ENCODE measurements around the gene MYH7.
"Not testable (repeated sequence)": the region's sequence is repeated elsewhere in the genome, so short reads cannot be mapped to it uniquely, and the experiment has no call there.

MYH7 gene

GRCh38 chr14:23406725-23407355, 28.6 kb downstream of the MYH7 start:
- DNase-seq (ENCODE audit: low read depth in 2 of 2): no peak

DNA sequence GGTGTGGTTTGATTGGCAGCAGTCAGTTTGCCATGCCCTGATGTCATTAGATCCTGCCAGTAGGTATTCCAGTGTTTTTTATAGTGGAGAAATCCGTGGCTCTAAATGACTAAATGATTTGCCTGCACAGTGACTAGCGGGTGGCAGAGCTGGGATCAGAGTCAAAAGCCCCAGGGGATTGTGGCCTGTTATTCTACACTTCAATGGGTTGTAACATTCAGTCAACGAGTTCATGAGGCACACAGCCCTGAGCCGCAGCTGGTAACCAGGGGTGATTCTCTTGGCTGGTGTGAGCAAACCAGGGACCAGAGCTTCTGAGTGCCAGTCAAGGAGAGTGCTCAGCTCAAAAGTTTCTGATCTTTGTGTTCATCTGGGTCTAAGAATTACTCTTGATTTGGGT, 29.2 kb downstream of the MYH7 start:
- DNase-seq (ENCODE audit: low read depth in 2 of 2): no peak

DNA sequence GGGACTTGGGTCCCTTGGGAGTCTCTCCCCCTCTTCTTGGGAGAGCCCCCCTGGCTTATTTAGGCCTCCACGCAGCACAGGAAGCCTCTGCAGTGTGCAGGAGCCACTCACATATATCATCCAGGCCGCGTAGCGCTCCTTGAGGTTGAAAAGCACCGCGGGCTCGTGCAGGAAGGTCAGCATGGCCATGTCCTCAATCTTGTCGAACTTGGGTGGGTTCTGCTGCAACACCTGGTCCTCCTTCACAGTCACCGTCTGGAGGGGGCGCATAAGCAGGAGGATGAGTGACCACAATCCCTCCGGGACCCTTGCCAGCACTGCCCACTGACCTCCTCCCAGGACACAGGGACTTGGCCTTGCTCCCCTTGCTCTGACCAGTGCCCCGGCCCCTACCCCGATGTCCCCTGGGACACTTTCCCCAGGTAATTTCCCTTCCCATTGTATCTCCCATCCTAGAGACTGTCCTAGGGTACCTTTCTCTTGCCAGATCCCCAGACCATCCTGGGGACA, 29.9 kb downstream of the MYH7 start:
- DNase-seq (ENCODE audit: low read depth in 2 of 2): no peak

- DNase-seq (ENCODE audit: low read depth in 2 of 2): no peak
Observed at GRCh38 chr14:23405096-23405495, 30.4 kb downstream of the MYH7 start.

- DNase-seq (ENCODE audit: low read depth in 2 of 2): no peak
Observed at GRCh38 chr14:23404331-23404900, 31.0 kb downstream of the MYH7 start.

DNA sequence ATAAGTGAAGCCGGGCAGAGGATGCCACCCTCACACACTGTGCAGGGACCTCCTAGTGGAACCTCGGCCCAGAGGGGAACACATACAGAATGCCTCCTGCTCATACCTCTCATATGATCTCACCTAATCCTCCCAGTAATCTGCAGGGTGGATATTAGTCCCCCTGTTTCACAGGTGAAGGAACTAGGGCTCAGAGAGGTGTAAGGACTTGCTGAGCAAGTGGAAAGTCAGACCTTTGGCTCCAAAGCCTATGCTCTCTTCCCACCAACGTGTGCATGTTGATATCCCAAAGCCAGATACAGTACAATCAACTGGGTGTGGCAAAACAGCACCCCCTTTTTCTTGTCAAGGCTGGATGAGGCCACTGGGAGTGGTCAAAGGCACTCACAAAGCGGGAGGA, 31.6 kb downstream of the MYH7 start:
- DNase-seq (ENCODE audit: low read depth in 2 of 2): no peak

DNA sequence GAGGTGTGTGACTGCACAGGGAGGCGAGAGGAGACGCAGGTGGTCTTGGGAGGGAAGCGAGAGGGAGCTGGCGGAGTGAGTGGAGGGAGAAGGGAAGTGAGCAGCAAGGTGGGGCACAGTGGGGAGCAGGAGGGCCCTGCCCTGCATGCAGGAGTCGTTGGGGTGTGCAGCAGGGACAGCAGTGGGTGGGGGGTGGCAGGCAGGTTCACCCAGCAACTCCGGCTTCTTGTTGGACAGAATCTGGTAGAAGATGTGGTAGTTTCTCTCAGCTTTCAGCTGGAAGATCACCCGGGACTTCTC, 32.4 kb downstream of the MYH7 start:
- no peak for DNase-seq (ENCODE audit: low read depth in 2 of 2)

DNA sequence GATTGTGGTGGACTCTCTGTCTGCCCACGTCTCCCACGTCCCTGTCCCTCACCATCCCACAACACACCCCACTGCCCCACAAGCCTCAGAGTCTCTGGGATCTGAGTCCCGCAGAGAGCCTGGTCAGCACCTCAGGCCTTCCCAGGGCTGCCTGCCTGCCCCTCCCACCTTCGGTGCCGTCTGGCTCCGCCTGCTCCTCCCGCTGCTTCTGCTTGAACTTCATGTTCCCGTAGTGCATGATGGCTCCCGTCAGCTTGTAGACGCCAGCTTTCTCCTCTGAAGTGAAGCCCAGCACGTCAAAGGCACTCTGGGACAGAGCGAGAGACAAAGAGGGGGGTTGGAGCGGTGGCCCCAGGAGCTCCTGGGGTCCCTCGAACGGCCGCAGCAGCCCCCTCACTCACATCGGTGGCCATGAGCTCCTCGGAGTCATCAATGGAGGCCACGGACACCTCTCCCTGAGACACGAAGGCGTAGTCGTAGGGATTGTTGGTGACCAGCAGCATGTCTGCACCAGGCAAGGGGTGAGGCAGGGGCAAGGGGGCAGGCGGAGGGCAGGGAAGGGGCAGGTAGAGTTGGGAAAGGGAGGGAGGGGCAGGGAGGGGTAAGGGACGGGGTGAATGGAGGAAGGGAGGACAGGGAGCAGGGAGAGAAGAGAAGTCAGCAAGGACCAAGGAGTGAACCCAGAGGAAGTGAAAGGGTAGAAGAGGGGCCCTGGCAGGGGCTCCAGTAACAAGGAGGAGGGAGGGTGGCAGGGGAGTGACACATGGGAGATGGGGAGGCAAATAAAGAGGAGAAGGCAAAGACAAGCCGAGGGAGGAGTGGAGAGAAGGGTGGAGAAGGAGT, 32.9 kb downstream of the MYH7 start:
- no peak for DNase-seq (ENCODE audit: low read depth in 2 of 2)

DNA sequence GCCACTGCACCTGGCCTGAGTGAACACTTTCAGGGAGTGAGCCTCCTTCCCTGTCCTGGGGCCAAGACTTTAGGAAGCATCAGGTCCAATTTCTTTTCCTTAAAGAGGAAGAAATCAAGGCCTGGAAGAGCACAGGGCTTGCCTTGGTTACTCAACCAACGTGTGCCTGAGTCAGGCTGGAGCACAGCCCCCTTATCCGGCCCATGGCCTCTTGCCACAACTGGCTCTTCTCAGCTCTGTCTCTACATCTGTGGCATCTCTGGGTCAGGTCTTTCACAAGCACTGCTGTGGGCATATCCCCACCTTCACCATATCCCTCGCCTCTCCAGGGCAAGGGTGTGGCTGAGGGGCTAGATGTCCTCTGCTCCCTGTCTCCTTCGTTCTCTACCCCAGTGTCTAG, 34.2 kb downstream of the MYH7 start:
- DNase-seq (ENCODE audit: low read depth in 2 of 2): no peak

DNA sequence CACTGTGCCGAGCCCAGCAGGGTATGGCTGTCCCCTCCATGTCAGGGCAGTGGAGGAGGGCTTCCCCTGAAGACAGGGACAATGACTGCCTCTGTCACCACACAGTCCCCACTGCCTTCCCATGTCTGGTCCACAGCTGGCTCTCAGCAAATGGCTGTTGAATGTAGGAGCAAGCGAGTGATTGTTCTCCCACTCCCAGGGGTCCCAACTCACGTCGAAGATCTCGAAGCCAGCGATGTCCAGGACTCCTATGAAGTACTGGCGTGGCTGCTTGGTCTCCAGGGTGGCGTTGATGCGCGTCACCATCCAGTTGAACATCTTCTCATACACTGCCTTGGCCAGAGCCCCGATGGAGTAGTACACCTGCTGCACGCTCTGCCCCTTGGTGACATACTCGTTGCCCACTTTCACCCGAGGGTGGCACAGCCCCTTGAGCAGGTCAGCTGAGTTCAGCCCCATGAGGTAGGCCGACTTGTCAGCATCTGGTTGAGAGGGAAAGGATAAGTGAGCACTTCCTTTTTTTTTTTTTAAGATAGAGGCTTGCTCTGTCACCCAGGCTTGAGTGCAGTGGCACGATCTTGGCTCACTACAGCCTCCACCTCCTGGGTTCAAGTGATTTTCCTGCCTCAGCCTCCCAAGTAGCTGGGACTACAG, 34.8 kb downstream of the MYH7 start:
- DNase-seq (ENCODE audit: low read depth in 2 of 2): not testable (repeated sequence)

- DNase-seq (ENCODE audit: low read depth in 2 of 2): no peak
Observed at GRCh38 chr14:23399591-23399990, 35.9 kb downstream of the MYH7 start.

GRCh38 chr14:23399136-23399535, 36.3 kb downstream of the MYH7 start:
- no peak for DNase-seq (ENCODE audit: low read depth in 2 of 2)

- no peak for DNase-seq (ENCODE audit: low read depth in 2 of 2)
Observed at GRCh38 chr14:23398348-23398747, 37.1 kb downstream of the MYH7 start.

GRCh38 chr14:23396781-23397407, 38.6 kb downstream of the MYH7 start:
- no peak for DNase-seq (ENCODE audit: low read depth in 2 of 2)

GRCh38 chr14:23396126-23396525, 39.3 kb downstream of the MYH7 start:
- DNase-seq (ENCODE audit: low read depth in 2 of 2): no peak

- no peak for DNase-seq (ENCODE audit: low read depth in 2 of 2)
Observed at GRCh38 chr14:23392613-23393012, 42.8 kb downstream of the MYH7 start.

DNA sequence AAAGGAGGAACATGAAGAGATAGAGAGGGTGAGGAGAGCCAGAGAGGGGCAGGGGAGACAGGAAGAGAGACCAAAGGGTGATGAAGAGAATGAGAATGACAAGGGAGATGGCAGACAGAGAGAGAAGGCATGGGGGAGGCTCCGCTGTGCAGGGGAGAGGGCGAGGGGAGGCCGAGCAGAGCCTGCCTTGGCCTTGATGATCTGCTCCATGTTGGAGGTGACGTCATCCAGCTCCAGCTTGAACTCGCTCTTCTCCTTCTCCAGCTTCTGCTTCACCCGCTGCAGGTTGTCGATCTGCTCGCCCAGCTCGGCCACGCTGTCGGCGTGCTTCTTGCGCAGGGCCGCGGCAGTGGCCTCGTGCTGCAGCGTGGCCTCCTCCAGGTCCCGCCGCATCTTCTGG, 45.6 kb downstream of the MYH7 start:
- DNase-seq (ENCODE audit: low read depth in 2 of 2): not testable (repeated sequence)

DNA sequence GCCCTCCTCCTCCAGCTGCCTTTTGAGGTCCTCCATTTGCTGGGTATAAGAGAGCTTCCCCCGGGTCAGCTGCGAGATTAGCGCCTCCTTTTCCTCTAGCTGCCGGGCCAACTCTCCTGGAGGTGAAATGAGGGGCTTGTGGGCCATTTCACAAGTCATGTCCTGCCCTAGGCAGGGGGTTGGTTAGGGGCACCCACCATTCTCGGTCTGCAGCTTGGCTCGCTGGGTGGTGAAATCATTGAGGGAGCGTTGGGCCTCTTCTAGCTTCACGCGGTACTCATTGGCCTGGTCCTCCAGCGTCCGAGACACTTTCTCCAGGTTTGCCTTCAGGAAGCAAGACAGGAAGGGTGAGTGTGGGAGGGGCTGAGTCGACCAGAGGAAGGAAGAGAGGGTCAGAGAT, 46.1 kb downstream of the MYH7 start:
- DNase-seq (ENCODE audit: low read depth in 2 of 2): no peak

DNA sequence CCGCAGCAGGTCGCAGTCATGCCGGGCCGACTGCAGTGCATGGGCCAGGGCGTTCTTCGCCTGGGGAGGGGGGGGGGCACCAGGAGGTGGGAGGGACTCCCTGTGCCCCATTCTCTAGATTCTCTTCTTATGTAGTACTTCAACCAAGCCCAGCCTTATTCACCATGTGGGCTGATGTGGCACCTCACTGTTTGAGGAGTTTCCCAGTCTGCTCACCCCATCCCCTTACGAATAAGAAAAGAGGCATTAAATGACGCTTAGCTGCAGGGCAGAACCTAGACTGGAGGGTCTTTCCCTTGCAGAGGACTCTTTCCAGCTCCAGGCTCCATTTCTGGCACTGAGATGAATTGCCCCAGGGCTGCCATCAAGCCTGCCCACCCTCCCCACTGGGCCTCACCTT, 46.5 kb downstream of the MYH7 start:
- no peak for DNase-seq (ENCODE audit: low read depth in 2 of 2)

GRCh38 chr14:23387916-23388882, 47.3 kb downstream of the MYH7 start:
- DNase-seq (ENCODE audit: low read depth in 2 of 2): no peak

GRCh38 chr14:23386999-23387398, 48.5 kb downstream of the MYH7 start:
- DNase-seq (ENCODE audit: low read depth in 2 of 2): no peak

Data from stimulated activated CD4-positive, alpha-beta T cell treated with anti-CD3 and anti-CD28 coated beads, Interleukin-4, amount 100 ng/mL, for 48 hours (primary cell).